ENCODE measurements around the gene CDC42BPB. TPM values are rescaled to one million over a fixed set of nuclear protein-coding genes. Genes with fewer than 3 reads are reported as not detected.

The CDC42BPB gene
- total RNA-seq, 4 donors from 2014 or later = 85.8 to 170 (median 102) TPM

DNA sequence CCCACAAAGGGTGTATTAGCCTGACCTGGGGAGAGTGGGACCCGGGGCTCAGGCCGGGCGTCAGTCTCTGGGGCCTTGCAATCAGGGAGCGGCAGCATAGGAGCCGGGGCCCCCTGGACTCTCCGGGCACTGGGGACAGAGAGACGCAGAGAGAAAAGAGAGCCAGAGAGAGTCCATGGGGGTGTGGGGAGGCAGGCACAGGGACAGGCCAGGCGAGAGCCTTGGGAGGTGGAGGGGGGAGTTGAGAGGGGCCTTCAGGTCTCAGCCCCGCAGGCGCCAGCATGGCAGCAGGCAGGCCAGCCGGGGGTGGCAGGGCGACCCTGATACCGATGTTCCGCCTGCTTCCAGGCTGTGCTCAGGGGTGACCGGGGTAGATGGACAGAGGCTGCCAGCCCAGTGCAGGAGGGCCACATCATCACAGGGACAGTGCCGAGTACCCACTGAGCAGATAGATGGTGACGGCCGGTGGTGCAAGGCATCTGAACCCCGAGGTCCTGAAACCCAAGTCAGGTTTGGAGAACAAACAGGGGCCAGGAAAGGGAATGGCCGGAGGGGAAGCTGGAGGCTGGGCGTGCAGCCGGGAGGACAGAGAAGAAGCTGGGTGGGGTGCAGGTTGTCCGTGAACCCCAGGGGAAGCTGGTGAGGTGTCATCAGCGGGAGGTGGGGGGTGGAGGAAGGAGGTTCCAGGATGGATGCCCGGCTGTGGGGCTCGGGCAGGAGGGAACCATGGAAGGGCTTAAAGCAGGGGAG lies 40.1 kb upstream of the CDC42BPB start:
- TF ChIP-seq, protein P1, sequence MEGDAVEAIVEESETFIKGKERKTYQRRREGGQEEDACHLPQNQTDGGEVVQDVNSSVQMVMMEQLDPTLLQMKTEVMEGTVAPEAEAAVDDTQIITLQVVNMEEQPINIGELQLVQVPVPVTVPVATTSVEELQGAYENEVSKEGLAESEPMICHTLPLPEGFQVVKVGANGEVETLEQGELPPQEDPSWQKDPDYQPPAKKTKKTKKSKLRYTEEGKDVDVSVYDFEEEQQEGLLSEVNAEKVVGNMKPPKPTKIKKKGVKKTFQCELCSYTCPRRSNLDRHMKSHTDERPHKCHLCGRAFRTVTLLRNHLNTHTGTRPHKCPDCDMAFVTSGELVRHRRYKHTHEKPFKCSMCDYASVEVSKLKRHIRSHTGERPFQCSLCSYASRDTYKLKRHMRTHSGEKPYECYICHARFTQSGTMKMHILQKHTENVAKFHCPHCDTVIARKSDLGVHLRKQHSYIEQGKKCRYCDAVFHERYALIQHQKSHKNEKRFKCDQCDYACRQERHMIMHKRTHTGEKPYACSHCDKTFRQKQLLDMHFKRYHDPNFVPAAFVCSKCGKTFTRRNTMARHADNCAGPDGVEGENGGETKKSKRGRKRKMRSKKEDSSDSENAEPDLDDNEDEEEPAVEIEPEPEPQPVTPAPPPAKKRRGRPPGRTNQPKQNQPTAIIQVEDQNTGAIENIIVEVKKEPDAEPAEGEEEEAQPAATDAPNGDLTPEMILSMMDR (IDR thresholded peaks at IDR 0.05; ENCODE audit: low read depth) = no peak

DNA sequence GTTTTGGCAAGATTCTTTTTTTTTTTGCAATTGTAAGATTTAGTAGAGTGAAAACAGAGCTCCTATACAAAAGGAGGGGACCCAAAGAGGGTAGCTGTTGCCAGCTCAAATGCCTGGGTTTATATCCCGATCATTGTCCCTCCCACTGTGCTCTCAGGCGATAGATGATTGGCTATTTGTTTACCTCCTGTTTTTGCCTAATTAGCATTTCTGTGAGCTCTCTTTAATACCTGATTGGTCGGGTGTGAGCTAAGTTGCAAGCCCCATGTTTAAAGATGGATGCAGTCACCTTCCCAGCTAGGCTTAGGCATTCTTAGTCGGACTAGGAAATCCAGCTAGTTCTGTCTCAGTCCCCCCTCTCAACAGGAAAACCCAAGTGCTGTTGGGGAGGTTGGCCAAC lies 39.0 kb upstream of the CDC42BPB start:
- TF ChIP-seq, protein P1 (IDR thresholded peaks at IDR 0.05; ENCODE audit: low read depth) = no peak

DNA sequence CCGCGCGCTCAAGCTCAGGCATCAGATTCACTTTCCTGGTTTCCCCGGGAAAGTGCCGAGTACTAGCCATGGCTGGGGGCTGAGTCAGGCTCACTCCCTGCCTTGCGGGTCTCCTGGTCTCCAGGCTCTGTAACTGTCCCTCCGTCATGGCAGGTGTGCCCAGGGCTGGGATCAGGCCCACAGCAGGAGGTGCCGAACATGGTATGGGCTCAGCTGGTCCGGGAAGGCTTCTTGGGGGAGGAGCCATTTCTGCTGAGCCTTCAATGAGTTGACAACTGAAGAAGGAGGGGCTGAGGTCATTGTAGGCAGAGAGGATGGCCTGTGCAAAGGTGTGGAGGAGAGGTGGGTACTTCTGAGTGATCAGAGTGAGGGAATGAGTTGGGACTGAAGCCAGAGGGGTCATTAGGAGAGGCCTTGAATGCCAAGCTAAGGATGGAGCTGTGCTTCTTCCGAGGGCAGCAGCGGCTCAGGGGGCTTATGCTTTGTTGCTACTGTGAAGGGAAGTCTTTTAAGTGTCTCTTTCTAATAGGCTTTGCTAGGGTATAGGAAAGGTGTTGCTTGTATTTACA lies 37.9 kb upstream of the CDC42BPB start:
- TF ChIP-seq, protein P1 (IDR thresholded peaks at IDR 0.05; ENCODE audit: low read depth) = no peak

DNA sequence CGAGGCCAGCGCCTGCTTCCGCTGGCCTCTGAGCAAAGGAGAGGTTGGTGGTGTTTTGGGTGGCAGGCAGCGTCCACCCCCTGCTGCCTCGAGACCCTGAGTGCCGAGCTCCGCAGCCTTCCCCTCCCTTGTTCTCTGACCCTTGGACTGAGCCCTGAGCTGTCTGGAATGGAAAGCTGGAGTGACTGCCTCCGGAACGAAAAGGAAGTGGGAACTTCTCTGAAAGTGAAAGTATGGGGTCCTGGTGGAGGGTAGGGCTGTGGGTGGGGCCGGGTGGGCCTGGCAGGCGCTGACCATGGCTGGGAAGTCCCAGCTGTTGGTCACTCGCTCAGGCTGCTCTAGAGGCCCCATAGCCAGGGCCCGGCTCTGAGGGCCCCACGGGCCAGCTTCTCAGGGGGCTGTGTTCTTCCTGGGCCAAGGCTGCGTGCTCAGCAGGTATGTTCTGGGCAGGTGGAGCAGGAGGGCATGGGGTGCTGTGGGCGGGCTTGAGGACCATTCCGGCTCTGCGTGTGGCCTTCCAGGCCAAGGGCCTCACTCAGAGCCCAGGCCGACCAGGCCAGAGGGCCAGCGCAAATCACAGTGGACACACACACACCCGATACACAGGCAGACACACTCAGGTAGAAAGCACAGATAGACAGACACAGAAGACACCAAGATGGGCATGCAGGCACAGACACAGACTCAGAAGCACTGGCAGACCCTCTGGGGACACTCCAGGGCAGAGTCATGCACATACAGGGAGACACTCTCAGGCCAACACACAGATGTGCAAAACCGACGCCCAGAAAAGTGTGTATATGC lies 37.3 kb upstream of the CDC42BPB start, which contains the start of gene EXOC3L4:
Gene EXOC3L4 (plus strand): TSS at position 320 of the 804 bp plus-strand sequence. CDS start 5,495 bp downstream, outside the sequence.
- TF ChIP-seq, protein P1 (IDR thresholded peaks at IDR 0.05; ENCODE audit: low read depth) = no peak

DNA sequence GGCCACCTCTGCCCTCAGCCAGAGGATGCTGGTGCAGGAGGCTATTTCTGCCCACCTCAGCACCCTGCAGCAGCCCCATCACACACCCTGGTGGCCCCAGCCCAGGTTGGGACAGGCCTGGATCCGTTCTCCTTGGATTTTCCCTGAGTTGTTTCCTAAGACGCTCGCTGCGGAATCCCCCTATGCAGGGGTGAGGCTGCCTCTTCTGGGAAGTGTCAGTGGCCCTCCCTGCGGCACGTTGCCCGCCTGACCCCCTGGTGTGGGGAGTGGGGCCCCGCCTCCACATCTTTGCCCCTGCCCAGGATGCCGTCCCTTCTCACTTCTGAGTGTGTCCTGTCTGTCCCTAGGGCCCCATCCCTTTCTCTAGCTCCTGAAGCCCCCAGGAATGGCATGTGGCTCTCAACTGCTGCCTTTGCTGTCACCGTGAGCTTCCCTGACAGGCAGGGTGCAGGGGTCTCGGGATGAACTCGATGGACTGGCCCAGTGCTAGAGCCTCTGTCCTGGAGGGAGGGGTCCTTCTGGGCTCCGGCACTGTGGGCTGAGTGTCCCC lies 36.6 kb upstream of the CDC42BPB start:
- TF ChIP-seq, protein P1 (IDR thresholded peaks at IDR 0.05; ENCODE audit: low read depth) = no peak

DNA sequence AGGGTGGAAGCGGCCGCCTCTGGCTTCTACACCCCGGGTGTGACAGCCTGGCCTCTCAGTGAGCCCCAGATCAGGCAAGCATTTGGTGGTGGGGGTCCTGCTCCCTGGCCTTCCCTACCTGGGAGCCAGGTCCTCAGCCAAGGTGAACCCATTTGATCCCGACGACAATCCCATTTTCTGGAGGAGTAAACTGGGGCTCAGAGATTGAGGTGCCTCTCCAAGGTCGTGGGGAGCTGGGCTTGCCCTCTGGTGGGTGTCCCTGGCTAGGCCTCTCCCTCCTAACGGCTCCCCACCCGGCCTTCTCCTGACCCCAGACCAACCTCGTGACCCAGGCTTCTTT lies 34.5 kb upstream of the CDC42BPB start:
- TF ChIP-seq, protein P1 (IDR thresholded peaks at IDR 0.05; ENCODE audit: low read depth) = no peak
